Measurements from ENCODE around the gene RPS6KB1. TPM values are rescaled to one million over a fixed set of nuclear protein-coding genes. Genes with fewer than 3 reads are reported as not detected.
A peak's percentile ranks its signal among the peaks of the same experiment; 100 is the strongest.
"Not testable (repeated sequence)": the region's sequence is repeated elsewhere in the genome, so short reads cannot be mapped to it uniquely, and the experiment has no call there.

The RPS6KB1 gene
- total RNA-seq, 2 experiments from 2014 or later, result 44.3 to 50.1 TPM

- peak overlapping the region; percentile 77 for H3K4me3 Mint-ChIP-seq
- H3K36me3 Mint-ChIP-seq (ENCODE audit: low read depth), result peaks cover 23% of the 10 kb centered on the region
- CTCF ChIA-PET, result interaction anchor here (1.3 kb wide), 1 partner anchor 49 kb away, joined by 4 read pairs; no protein-coding TSS in a partner anchor
- DNase-seq, result no peak
- POLR2A ChIA-PET, result interaction anchor here (0.8 kb wide), 1 partner anchor 343 kb away, joined by 3 read pairs; the partner anchor contains the start of gene CLTC
- H3K4me1 Mint-ChIP-seq, result peaks cover 21% of the 10 kb centered on the region
- no peaks in the 10 kb centered on the region for H3K9me3 Mint-ChIP-seq
- H3K27ac Mint-ChIP-seq, result no peak overlapping the region
- no peaks in the 10 kb centered on the region for H3K27me3 Mint-ChIP-seq
Observed at GRCh38 chr17:59962739-59963318, 69.9 kb downstream of the RPS6KB1 start.

GRCh38 chr17:59963738-59964481 is 71.0 kb downstream of the RPS6KB1 start:
- DNase-seq, result peak; percentile 46
- Mint-ChIP-seq H3K36me3 (ENCODE audit: low read depth) (peaks cover 16% of the 10 kb centered on the region), H3K4me1 (peaks cover 19% of the 10 kb centered on the region), H3K4me3 (peak overlapping the region; percentile 77), H3K27me3 (no peaks in the 10 kb centered on the region), H3K27ac (peak overlapping the region; percentile 75), H3K9me3 (no peaks in the 10 kb centered on the region)
- ChIA-PET CTCF (interaction anchor here (1.0 to 2.0 kb wide), 5 partner anchors 27 to 394 kb away, joined by 3 to 8 read pairs (median 3); no protein-coding TSS in a partner anchor), POLR2A (interaction anchor here (0.6 to 1.9 kb wide), 12 partner anchors 10 to 1899 kb away, joined by 3 to 12 read pairs (median 4); partner anchors contain the start of genes BRIP1, HEATR6, PTRH2 and RPS6KB1)

GRCh38 chr17:59964482-59965328 is 71.8 kb downstream of the RPS6KB1 start, which contains the start of gene RNFT1:
TSS of gene RNFT1 (minus strand) at chr17:59964740. CDS start at chr17:59964663, 77 bp downstream.
- H3K36me3 Mint-ChIP-seq (ENCODE audit: low read depth), result peaks cover 9% of the 10 kb centered on the region
- peak within 1 kb of the TSS; percentile 77 for H3K4me3 Mint-ChIP-seq
- H3K27me3 Mint-ChIP-seq, result peaks cover 2% of the 10 kb centered on the region
- peak within 1 kb of the TSS; percentile 75 for H3K27ac Mint-ChIP-seq
- H3K4me1 Mint-ChIP-seq, result peaks cover 19% of the 10 kb centered on the region
- CTCF ChIA-PET, result interaction anchor here (0.5 to 2.0 kb wide), 13 partner anchors 28 to 1451 kb away, joined by 3 to 8 read pairs (median 3); no protein-coding TSS in a partner anchor
- peak; percentile 91 for DNase-seq
- POLR2A ChIA-PET, result interaction anchor here (0.6 to 1.9 kb wide), 17 partner anchors 9 to 1898 kb away, joined by 3 to 12 read pairs (median 3); partner anchors contain the start of genes BRIP1, HEATR6, PPM1D and PTRH2
- H3K9me3 Mint-ChIP-seq, result no peaks in the 10 kb centered on the region

- H3K36me3 Mint-ChIP-seq (ENCODE audit: low read depth); H3K9me3 Mint-ChIP-seq; H3K4me1 Mint-ChIP-seq; DNase-seq; POLR2A ChIA-PET; CTCF ChIA-PET; H3K27me3 Mint-ChIP-seq; H3K4me3 Mint-ChIP-seq; H3K27ac Mint-ChIP-seq: not testable (repeated sequence)
Observed at GRCh38 chr17:59971771-59972170, 78.8 kb downstream of the RPS6KB1 start.

GRCh38 chr17:59972778-59973177 is 79.9 kb downstream of the RPS6KB1 start:
- H3K4me1 Mint-ChIP-seq, result no peaks in the 10 kb centered on the region
- no peaks in the 10 kb centered on the region for H3K9me3 Mint-ChIP-seq
- ChIA-PET POLR2A (interaction anchor here (2.7 kb wide), 1 partner anchor 8 kb away, joined by 8 read pairs; the partner anchor contains the start of gene RNFT1), CTCF (no interaction called here)
- H3K4me3 Mint-ChIP-seq, result no peak overlapping the region
- no peak for DNase-seq
- no peaks in the 10 kb centered on the region for H3K36me3 Mint-ChIP-seq (ENCODE audit: low read depth)
- peaks cover 4% of the 10 kb centered on the region for H3K27me3 Mint-ChIP-seq
- no peak overlapping the region for H3K27ac Mint-ChIP-seq

GRCh38 chr17:59973483-59973882 is 80.6 kb downstream of the RPS6KB1 start:
- not testable (repeated sequence) for H3K36me3 Mint-ChIP-seq (ENCODE audit: low read depth); H3K9me3 Mint-ChIP-seq; H3K27me3 Mint-ChIP-seq; DNase-seq; H3K27ac Mint-ChIP-seq; H3K4me1 Mint-ChIP-seq; H3K4me3 Mint-ChIP-seq
- ChIA-PET POLR2A (interaction anchor here (2.7 kb wide), 1 partner anchor 9 kb away, joined by 8 read pairs; the partner anchor contains the start of gene RNFT1), CTCF (interaction anchor here (1.0 kb wide), 1 partner anchor 35 kb away, joined by 5 read pairs; no protein-coding TSS in a partner anchor)

GRCh38 chr17:59975166-59975565 is 82.2 kb downstream of the RPS6KB1 start:
- H3K4me3 Mint-ChIP-seq; H3K36me3 Mint-ChIP-seq (ENCODE audit: low read depth); H3K9me3 Mint-ChIP-seq; H3K27me3 Mint-ChIP-seq; H3K27ac Mint-ChIP-seq; DNase-seq; CTCF ChIA-PET; H3K4me1 Mint-ChIP-seq: not testable (repeated sequence)
- POLR2A ChIA-PET, result interaction anchor here (2.7 kb wide), 1 partner anchor 10 kb away, joined by 8 read pairs; the partner anchor contains the start of gene RNFT1

GRCh38 chr17:59996608-59997007 is 103.7 kb downstream of the RPS6KB1 start:
- H3K9me3 Mint-ChIP-seq; H3K4me1 Mint-ChIP-seq; CTCF ChIA-PET; H3K27ac Mint-ChIP-seq; POLR2A ChIA-PET; H3K27me3 Mint-ChIP-seq; H3K4me3 Mint-ChIP-seq; H3K36me3 Mint-ChIP-seq (ENCODE audit: low read depth); DNase-seq: not testable (repeated sequence)

Other genes starting within 250 kb of the RPS6KB1 start
- 10 to 100 TPM; 22.8 to 23.3 TPM for gene PTRH2, start 185.7 kb upstream of the RPS6KB1 start, total RNA-seq
- gene VMP1, start 185.5 kb upstream of the RPS6KB1 start, total RNA-seq, result 100 to 1,000 TPM; 398 to 408 TPM
- gene TUBD1, start 178 bp upstream of the RPS6KB1 start, total RNA-seq, result 10 to 100 TPM; 11.4 to 11.7 TPM
- 10 to 100 TPM; 20.5 to 21.3 TPM for gene RNFT1, start 71.6 kb downstream of the RPS6KB1 start, total RNA-seq
- gene HEATR6, start 185.8 kb downstream of the RPS6KB1 start, total RNA-seq, result 10 to 100 TPM; 26.0 to 29.0 TPM

All from activated CD4-positive, alpha-beta memory T cell treated with anti-CD3 and anti-CD28 coated beads, Interleukin-2, amount 10 ng/mL, durations not matched to agents 7 days and 5 days (primary cell).